ENCODE measurements around the gene HTR2A.
A peak's percentile ranks its signal among the peaks of the same experiment; 100 is the strongest.

DNA sequence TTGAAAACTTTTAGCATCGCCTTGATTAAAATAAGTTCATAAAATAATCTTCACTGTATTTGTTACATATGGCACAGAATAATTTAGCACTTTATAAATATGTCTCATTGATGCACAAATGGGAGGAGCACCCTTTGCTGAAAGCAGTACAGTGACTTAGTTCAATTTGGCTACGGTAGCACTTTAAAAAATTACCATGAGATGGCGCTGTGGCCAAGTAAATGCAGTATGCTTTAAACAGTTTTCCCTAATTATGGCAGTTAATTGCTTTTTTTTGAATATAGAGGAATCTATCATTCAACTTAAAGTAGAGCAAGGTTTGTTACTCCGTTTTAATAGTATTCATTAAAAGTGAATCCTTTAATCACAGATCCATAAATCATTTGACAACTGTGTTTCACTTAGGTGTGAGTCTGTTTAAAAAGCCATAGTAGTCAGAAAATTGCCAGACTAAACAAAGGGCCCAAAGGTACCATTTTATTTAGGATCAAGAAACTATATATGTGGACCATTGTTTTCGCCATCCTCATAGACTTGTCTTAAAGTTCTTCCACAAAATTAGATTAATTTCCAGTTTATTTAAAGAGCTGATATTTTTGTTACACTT is 65.2 kb downstream of the HTR2A start:
- peak; percentile 45 to 76 (median 64) for TF ChIP-seq CTCF (IDR thresholded peaks at IDR 0.05)
- TF ChIP-seq POLR2A (IDR thresholded peaks at IDR 0.05) = no peak

Measured in testis (tissue), 2 donors.